ENCODE results near the gene C11orf97. TPM values are rescaled to one million over a fixed set of nuclear protein-coding genes. Genes with fewer than 3 reads are reported as not detected.

The C11orf97 gene
- total and polyA plus RNA-seq, 2 of the 8 experiments (the other 6 are each of a cell fraction or from before 2014, with no cell fraction given): not detected

DNA sequence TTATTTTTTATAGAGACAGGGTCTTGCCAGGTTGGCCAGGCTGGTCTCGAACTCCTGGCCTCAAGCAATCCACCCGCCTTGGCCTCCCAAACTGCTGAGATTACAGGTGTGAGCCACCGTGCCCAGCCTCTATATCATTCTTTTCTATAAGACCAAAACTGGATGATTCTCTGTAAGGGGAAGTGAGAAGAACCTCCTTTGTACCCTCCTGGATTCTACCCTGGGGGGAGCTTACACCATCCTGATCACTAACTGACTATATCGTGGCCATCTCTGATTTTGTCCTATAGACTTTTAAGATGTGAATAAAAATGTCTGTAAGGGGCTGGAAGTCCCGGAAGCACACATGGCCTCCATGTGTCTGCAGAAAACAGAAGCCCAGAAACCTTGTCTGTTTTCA, 64.0 kb downstream of the C11orf97 start:
- Histone ChIP-seq H3K56ac (replicated peaks; ENCODE audit: insufficient read length, low read depth, low read length) (no peak overlapping the region), H3K36me3 (ENCODE audit: control insufficient read depth in 2 of 4, insufficient read depth in 4 of 4, low read length in 3 of 4) (no peaks in the 10 kb centered on the region), H3K18ac (ENCODE audit: extremely low read depth, low read length) (no peak overlapping the region), H3K9ac (replicated peaks in 1 of 4; ENCODE audit: extremely low read depth in 1 of 4, low read depth in 3 of 4, low read length in 3 of 4) (no peak overlapping the region), H3K9me3 (ENCODE audit: insufficient read depth in 2 of 2, low read depth in 1 of 2, low read length in 1 of 2) (no peaks in the 10 kb centered on the region), H3K27ac (ENCODE audit: low read depth, low read length) (no peak overlapping the region), H2BK120ac (replicated peaks; ENCODE audit: low read depth, low read length) (no peak overlapping the region), H4K8ac (ENCODE audit: extremely low read depth, insufficient read depth, low read length) (no peak overlapping the region), H3K79me2 (ENCODE audit: control insufficient read depth in 1 of 2, insufficient read depth in 2 of 2, low read length in 2 of 2) (no peaks in the 10 kb centered on the region), H2BK15ac (ENCODE audit: low read length) (no peak overlapping the region), H2AK5ac (ENCODE audit: low read depth, low read length) (no peak overlapping the region), H3K4ac (replicated peaks; ENCODE audit: insufficient read length, low read depth, low read length) (no peak overlapping the region), H4K91ac (replicated peaks; ENCODE audit: insufficient read length, low read length) (no peak overlapping the region), H3K14ac (ENCODE audit: insufficient read length) (no peak overlapping the region), H3K4me3 (ENCODE audit: extremely low read depth in 1 of 4, insufficient read depth in 2 of 4, low read depth in 3 of 4, low read length in 4 of 4) (no peak overlapping the region), H4K20me1 (replicated peaks in 1 of 2; ENCODE audit: control insufficient read depth in 1 of 2, insufficient read depth in 2 of 2, low read length in 2 of 2) (no peaks in the 10 kb centered on the region), H2BK20ac (ENCODE audit: low read length) (no peak overlapping the region), H2AFZ (ENCODE audit: low read length) (no peak overlapping the region), H3K79me1 (ENCODE audit: low read depth, low read length) (no peaks in the 10 kb centered on the region), H2BK5ac (ENCODE audit: low read depth, low read length) (no peak overlapping the region), H2BK12ac (ENCODE audit: low read depth, low read length) (no peak overlapping the region), H3K23ac (ENCODE audit: insufficient read length) (no peak overlapping the region), H3K23me2 (ENCODE audit: low read depth, low read length) (no peaks in the 10 kb centered on the region), H4K5ac (ENCODE audit: insufficient read length, low read depth, low read length) (no peak overlapping the region), H3K4me1 (replicated peaks in 1 of 4; ENCODE audit: control insufficient read depth in 3 of 4, insufficient read depth in 4 of 4, low read length in 3 of 4) (no peaks in the 10 kb centered on the region), H3K27me3 (replicated peaks in 1 of 4; ENCODE audit: control insufficient read depth in 3 of 4, extremely low read depth in 1 of 4, insufficient read depth in 3 of 4, low read length in 3 of 4) (no peaks in the 10 kb centered on the region), H3K4me2 (ENCODE audit: insufficient read depth in 1 of 2, low read depth in 2 of 2, low read length in 2 of 2) (no peak overlapping the region)
- CTCF ChIA-PET (ENCODE audit: partially characterized antibody): interaction anchor here (0.6 to 1.9 kb wide), 3 partner anchors 11 to 24 kb away, joined by 3 to 7 read pairs (median 3); no protein-coding TSS in a partner anchor
- POLR2A ChIA-PET (ENCODE audit: partially characterized antibody): interaction anchor here (1.6 kb wide), 1 partner anchor 28 kb away, joined by 3 read pairs; no protein-coding TSS in a partner anchor
- DNase-seq (ENCODE audit: low read depth in 1 of 2, low spot score in 2 of 2): no peak
- WGBS, 2 experiments (ENCODE audit: extremely low coverage in 1 of 2, insufficient coverage in 1 of 2, insufficient read length in 1 of 2, insufficient replicate concordance in 2 of 2, low coverage in 1 of 2, low lambda C conversion rate in 2 of 2, missing lambda C conversion rate in 1 of 2): 86% methylated on average over 5 of the region's 5 CpGs; no CpG with 5 or more reads in 1 of the 2 experiments
- FAIRE-seq: no peak
- TF ChIP-seq KDM1A (IDR thresholded peaks at IDR 0.05; ENCODE audit: borderline replicate concordance, low read length) (no peak), CHD1 (IDR thresholded peaks at IDR 0.05; ENCODE audit: low read depth, low read length) (no peak), SUZ12 (IDR thresholded peaks at IDR 0.05; ENCODE audit: low read length) (no peak), MAFK (IDR thresholded peaks at IDR 0.05; ENCODE audit: low read depth, low read length) (no peak), CTBP2 (IDR thresholded peaks at IDR 0.05; ENCODE audit: borderline replicate concordance, insufficient read depth, insufficient read length, low read length) (no peak), BACH1 (IDR thresholded peaks at IDR 0.05; ENCODE audit: low read length) (no peak), SIX5 (IDR thresholded peaks at IDR 0.05; ENCODE audit: low read depth, low read length) (no peak), CBX5 (IDR thresholded peaks at IDR 0.05; ENCODE audit: low read depth, low read length) (no peak), JUN (IDR thresholded peaks at IDR 0.05; ENCODE audit: low read depth, low read length) (no peak), ATF2 (IDR thresholded peaks at IDR 0.05; ENCODE audit: low read length) (no peak), KDM5A (IDR thresholded peaks at IDR 0.05; ENCODE audit: low read length) (no peak), POLR2AphosphoS5 (IDR thresholded peaks at IDR 0.05; ENCODE audit: low read depth, low read length) (no peak)
- TF ChIP-seq, protein P1, sequence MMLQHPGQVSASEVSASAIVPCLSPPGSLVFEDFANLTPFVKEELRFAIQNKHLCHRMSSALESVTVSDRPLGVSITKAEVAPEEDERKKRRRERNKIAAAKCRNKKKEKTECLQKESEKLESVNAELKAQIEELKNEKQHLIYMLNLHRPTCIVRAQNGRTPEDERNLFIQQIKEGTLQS (IDR thresholded peaks at IDR 0.05; ENCODE audit: insufficient read depth, low read depth, low read length): no peak

Measured in H1 (cell line).